ENCODE measurements around the gene NCKAP1.
"Not testable (repeated sequence)": the region's sequence is repeated elsewhere in the genome, so short reads cannot be mapped to it uniquely, and the experiment has no call there.

The NCKAP1 gene

DNA sequence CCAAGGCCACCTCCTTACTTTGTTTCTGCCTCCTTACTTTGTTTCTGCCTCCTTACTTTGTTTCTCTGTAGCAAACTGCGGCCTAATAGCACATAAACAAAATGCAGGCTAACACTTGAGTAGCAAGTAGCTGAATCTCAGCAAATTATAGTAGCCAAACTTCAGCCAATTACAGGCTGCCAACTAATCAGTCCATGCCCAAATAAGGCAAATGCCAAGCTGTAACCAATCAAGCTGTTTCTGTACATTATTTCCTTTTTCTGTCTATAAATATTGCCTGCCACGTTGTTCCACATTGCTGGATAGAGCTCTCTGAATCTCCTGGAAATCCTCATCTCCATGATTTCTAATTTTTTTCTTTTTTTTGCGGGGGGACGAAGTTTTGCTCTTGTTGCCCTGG is 143.1 kb downstream of the NCKAP1 start:
- Histone ChIP-seq H3K36me3 (ENCODE audit: low read depth) (no peaks in the 10 kb centered on the region), H3K4me1 (ENCODE audit: insufficient read depth, poor library complexity, severe bottlenecking) (no peaks in the 10 kb centered on the region), H3K9me3 (ENCODE audit: severe bottlenecking) (no peaks in the 10 kb centered on the region), H3K27ac (ENCODE audit: poor library complexity, severe bottlenecking) (no peak overlapping the region), H3K27me3 (ENCODE audit: insufficient read depth, poor library complexity, severe bottlenecking) (no peaks in the 10 kb centered on the region), H3K4me3 (ENCODE audit: severe bottlenecking) (no peak overlapping the region)
- ATAC-seq (ENCODE audit: low read depth) = no peak
- TF ChIP-seq, protein P1, sequence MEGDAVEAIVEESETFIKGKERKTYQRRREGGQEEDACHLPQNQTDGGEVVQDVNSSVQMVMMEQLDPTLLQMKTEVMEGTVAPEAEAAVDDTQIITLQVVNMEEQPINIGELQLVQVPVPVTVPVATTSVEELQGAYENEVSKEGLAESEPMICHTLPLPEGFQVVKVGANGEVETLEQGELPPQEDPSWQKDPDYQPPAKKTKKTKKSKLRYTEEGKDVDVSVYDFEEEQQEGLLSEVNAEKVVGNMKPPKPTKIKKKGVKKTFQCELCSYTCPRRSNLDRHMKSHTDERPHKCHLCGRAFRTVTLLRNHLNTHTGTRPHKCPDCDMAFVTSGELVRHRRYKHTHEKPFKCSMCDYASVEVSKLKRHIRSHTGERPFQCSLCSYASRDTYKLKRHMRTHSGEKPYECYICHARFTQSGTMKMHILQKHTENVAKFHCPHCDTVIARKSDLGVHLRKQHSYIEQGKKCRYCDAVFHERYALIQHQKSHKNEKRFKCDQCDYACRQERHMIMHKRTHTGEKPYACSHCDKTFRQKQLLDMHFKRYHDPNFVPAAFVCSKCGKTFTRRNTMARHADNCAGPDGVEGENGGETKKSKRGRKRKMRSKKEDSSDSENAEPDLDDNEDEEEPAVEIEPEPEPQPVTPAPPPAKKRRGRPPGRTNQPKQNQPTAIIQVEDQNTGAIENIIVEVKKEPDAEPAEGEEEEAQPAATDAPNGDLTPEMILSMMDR (IDR thresholded peaks at IDR 0.05; ENCODE audit: poor library complexity, severe bottlenecking) = no peak
- DNase-seq (ENCODE audit: low spot score) = no peak

DNA sequence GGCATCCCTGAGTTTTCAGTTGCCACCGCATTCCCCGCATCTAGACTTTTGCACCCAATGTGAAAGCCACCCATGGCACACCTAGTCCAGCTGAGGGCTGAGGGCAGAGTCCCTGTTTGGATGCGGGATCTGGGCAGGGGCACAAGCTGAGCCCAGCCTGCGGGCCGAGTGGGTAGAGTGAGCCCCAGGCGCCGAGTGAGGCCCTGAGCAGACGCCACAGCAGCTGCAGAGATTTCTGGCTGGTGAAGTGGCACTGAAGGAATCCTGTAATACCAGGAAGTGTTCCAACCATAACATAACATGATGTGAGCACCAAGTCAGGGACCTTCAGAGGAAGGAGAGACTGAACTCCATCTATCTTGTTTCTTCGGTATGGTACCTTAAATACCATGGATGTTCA is 144.1 kb downstream of the NCKAP1 start:
- Histone ChIP-seq H3K9me3 (ENCODE audit: severe bottlenecking) (no peaks in the 10 kb centered on the region), H3K4me3 (ENCODE audit: severe bottlenecking) (no peak overlapping the region), H3K27me3 (ENCODE audit: insufficient read depth, poor library complexity, severe bottlenecking) (no peaks in the 10 kb centered on the region), H3K4me1 (ENCODE audit: insufficient read depth, poor library complexity, severe bottlenecking) (no peaks in the 10 kb centered on the region), H3K36me3 (ENCODE audit: low read depth) (no peaks in the 10 kb centered on the region), H3K27ac (ENCODE audit: poor library complexity, severe bottlenecking) (no peak overlapping the region)
- DNase-seq (ENCODE audit: low spot score) (no peak), ATAC-seq (ENCODE audit: low read depth) (no peak)
- TF ChIP-seq, protein P1 (IDR thresholded peaks at IDR 0.05; ENCODE audit: poor library complexity, severe bottlenecking) = no peak

DNA sequence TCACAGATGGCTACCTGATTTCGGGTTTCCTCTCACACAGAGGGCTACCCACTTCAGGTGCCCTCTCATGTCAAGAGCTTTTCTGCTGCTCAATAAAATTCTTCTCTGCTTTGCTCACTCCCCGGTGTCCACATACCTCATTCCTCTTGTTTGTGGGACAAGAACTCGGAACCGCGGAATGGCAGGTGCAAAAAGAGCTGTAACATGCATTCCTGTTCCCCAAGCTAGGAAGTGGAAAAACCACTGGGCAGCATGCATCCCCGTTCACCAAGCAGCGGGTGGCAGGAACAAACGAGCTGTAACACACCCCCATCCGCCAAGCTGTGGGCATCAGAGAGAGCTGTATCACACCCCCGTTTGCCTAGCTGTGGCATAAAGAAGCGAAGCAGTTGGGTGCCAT is 144.6 kb downstream of the NCKAP1 start:
- H3K4me1 ChIP-seq (ENCODE audit: insufficient read depth, poor library complexity, severe bottlenecking) = no peaks in the 10 kb centered on the region
- H3K9me3 ChIP-seq (ENCODE audit: severe bottlenecking) = no peaks in the 10 kb centered on the region
- DNase-seq (ENCODE audit: low spot score) (no peak), ATAC-seq (ENCODE audit: low read depth) (no peak)
- H3K36me3 ChIP-seq (ENCODE audit: low read depth) = no peaks in the 10 kb centered on the region
- no peaks in the 10 kb centered on the region for H3K27me3 ChIP-seq (ENCODE audit: insufficient read depth, poor library complexity, severe bottlenecking)
- TF ChIP-seq, protein P1 (IDR thresholded peaks at IDR 0.05; ENCODE audit: poor library complexity, severe bottlenecking) = no peak
- H3K27ac ChIP-seq (ENCODE audit: poor library complexity, severe bottlenecking) = no peak overlapping the region
- H3K4me3 ChIP-seq (ENCODE audit: severe bottlenecking) = no peak overlapping the region

DNA sequence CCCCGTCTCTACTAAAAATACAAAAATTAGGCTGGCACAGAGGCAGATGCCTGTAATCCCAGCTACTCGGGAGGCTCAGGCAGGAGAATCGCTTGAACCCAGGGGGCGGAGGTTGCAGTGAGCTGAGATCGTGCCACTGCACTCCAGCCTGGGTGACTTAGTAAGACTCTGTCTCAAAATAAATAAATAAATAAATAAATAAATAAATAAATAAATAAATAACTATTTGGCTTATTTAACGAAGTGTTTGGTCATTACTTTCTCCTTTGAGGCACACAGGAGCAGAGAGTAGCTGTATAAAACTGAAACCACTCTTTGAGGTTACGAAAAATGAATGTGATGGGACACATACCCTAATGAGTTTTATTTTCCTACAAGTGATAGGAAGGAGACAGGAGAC is 145.2 kb downstream of the NCKAP1 start:
- not testable (repeated sequence) for H3K4me1 ChIP-seq (ENCODE audit: insufficient read depth, poor library complexity, severe bottlenecking); H3K4me3 ChIP-seq (ENCODE audit: severe bottlenecking); H3K27me3 ChIP-seq (ENCODE audit: insufficient read depth, poor library complexity, severe bottlenecking); DNase-seq (ENCODE audit: low spot score); H3K36me3 ChIP-seq (ENCODE audit: low read depth); ATAC-seq (ENCODE audit: low read depth); H3K9me3 ChIP-seq (ENCODE audit: severe bottlenecking); H3K27ac ChIP-seq (ENCODE audit: poor library complexity, severe bottlenecking)

DNA sequence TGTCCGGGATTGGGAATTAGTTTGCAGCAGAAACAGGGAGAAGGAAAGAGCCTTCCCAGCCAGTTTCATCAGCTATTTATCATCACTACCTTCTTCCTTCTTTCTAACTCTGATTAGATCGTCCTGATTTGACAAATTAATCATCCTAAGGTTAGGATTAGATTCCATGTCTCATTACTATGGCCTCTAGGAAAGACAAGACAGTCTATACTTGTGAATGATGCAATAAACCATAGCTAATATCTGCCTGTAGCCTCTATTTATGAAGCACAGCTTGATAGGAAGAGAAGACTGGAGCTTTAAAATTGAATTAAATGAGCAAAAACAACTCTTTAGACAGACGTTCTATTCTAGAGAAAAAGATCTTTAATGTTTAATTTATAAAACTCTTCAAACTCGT is 146.6 kb downstream of the NCKAP1 start:
- no peaks in the 10 kb centered on the region for H3K4me1 ChIP-seq (ENCODE audit: insufficient read depth, poor library complexity, severe bottlenecking)
- ATAC-seq (ENCODE audit: low read depth) = no peak
- no peak overlapping the region for H3K4me3 ChIP-seq (ENCODE audit: severe bottlenecking)
- no peak for DNase-seq (ENCODE audit: low spot score)
- H3K36me3 ChIP-seq (ENCODE audit: low read depth) = no peaks in the 10 kb centered on the region
- no peak overlapping the region for H3K27ac ChIP-seq (ENCODE audit: poor library complexity, severe bottlenecking)
- no peaks in the 10 kb centered on the region for H3K9me3 ChIP-seq (ENCODE audit: severe bottlenecking)
- TF ChIP-seq, protein P1 (IDR thresholded peaks at IDR 0.05; ENCODE audit: poor library complexity, severe bottlenecking) = no peak
- no peaks in the 10 kb centered on the region for H3K27me3 ChIP-seq (ENCODE audit: insufficient read depth, poor library complexity, severe bottlenecking)

Data from RWPE2 (cell line).